Iris pigment epithelial cell (primary cell): ENCODE results near the gene HAUS7.
A peak's percentile ranks its signal among the peaks of the same experiment; 100 is the strongest.

Source experiments
- DNase-seq: peaks from one replicate; pipeline ENCODE4 v3.0.0-alpha.2; 2011; ENCODE audit warnings: low read depth

The HAUS7 gene

DNA sequence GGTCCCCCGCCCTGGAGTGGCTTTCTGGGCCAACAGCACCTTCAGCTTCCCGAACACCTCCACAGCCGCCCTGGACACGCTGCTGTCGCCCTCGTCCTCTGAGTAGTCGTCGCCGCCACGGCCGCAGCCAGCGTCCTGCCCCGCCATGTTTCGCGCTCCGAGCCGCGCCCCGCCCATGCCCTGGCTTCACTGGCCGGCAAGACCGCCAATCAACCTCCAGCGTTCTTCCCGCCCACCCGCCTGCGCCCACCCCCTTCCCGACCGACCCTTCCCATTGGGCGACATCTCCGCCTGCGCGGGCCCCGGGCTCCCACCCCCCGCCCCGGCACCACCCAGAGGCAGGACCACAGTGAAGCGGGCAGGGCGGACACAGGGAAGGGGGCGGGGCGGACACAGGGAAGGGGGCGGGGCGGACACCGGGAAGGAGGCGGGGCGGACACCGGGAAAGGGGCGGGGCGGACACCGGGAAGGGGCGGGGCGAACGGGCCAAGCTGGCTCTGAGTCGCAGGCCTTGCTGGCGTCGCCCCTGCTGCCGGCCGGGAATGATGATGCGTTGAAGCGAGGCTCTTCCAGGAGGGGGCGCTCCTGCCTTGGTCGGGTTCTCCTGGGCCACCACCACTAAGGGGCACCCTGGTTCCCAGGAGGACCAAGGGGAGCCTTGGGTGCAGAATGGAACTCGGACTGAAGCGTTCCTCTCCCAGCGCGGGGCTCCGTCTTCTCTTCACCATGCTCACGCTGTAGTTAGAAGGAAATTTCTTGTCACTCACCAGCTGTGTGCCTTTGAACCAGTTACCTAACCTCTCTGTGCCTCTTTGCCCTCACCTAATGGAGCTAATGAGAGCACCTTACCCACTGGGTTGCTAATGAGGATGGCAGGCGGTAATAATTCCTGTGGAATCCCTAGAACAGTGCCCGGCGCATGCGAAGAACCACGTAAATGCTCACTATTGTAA is at the start of gene HAUS7:
Gene HAUS7 (minus strand): TSS at position 166 of the 953 bp plus-strand sequence. CDS start 19 bp downstream, at position 147.
- DNase-seq = peak; percentile 89

DNA sequence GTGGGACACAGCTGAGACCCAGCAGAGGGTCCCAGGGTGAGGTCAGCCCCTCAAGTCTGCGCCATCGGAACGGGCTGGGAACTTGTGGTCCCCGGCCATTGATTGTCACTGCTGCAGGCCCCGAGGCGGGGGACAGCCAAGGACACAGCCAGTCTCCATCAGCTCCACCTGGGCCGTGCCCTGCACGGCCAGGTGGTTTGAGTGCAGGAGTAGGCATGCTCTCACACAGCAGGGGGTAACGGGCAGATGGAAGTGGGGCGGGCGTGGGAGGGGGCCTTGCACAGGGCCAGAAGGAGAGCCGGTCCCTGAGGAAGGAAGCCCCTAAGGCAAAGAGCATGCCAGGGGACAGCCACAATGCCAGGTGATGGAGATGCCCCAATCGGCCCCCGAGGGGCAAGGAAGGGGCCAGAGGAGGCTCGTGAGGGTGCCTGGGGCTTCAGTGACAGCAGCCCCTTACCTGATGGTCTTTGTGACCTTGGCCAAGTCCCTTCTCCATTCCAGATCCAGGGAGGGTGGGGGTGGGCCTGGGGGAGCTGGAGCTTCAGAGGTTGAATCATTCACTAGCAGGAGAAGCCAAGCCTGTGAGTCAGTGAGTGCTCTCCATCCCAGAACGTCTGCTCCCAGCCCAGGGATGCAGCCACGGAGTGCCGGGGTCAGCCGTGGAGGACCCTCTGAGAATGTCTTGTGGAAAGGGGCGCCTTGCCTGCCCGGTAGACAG is 49.4 kb upstream of the HAUS7 start:
- DNase-seq = peak; percentile 39

DNA sequence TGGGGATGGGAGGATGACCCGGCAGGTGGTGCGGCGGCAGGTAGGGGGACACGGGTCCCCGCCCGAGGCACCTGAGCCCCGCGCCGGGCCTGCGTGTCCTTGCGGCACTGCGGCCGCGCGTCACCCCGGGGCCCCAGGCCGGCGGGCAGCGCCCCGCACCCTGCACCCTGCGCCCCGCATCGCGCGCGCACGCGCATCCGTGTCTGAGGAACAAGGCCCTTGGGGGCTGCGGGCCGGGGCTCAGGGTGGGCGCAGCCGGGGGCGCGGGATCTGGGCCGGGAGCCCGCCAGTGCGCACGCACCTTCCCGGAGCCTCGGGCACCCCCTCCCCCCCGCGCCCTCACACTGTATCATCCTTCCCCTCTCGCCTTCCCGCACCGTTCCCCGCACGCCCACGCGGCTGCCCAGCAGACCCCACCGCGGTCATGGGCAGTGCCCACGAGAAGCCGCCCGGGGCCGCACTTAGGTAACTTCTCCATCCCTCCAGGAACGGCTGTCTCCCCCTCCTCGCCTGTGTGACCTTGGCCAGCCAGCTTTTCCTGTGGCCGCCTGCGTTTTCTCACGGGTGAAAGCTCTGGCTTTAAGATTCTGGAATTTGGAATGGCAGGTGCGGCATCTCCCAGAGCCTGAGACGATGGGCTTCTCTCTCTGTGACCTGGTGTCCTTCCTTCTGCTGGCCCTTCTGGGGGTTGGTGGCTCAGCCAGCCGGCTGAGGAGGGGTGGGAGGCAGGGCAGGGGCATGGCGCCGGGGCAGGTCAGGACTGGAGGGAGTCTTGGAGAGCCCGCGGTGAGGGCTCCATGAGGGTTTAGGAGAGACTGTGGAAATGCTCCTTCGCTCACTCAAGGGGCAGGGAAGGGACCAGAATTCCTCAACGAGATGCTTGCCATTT is 47.8 kb upstream of the HAUS7 start:
- no peak for DNase-seq

DNA sequence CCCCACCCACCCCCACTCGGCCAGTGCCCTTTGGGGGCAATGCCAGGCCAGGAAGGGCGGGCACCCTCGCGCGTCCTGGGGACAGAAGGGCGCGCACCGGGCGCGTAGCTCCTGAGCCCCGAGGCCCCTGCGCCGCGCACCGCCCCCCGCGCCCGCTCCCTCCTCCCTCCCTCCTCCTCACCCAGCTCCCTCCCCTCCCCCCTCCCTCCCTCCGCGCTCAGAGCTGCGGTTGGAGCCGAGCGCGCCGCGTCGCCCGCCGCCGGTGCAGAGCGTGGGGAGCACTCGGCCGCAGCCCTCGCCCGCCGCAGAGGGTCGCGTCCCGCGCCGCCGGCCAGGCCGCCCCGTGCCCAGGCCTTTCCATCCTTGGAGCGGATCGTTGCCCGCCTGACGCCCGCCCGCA is 47.0 kb upstream of the HAUS7 start, which contains the start of gene ATP2B3:
Gene ATP2B3 (plus strand): TSS at position 220 of the 400 bp plus-strand sequence. CDS start 18,606 bp downstream, outside the sequence.
- no peak for DNase-seq

DNA sequence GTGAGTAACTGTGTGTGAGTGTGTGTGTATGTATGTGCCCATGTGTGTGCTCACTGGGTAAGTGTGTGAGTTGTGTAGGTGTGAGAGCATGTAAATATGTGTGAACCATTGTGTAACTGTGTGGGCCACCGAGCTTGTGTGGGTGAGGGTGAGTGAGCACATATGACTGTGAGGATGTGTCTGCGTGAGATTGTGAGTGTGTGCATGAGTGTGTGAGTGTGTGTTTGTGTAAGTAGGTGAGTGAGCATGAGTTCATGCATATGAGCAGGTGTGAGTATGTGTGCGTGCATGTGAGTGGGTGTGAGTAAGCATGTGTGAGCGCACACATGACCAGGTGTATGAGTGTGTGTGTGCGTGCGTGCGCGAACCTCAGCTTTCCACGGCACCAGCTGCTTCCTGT is 45.7 kb upstream of the HAUS7 start:
- DNase-seq = no peak

DNA sequence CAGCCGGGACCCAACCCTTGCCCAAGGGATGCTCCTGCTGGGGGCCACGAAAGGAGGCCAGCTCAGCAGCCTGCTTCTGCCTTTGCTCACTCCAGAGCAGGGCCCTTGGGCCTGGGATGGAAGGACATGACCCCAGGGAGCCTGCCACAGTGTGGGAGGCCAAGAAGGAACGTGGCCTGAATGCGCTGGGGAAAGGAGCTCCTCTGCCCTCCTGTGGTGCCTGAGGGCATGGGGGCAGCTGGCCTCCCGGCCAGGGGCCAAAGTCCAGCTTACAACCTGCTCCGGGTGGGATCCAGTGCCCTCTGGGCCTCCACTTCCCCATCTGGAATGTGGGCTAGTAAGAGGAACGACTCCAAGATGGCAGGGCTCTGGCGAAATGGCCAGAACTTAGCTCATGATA is 45.1 kb upstream of the HAUS7 start:
- no peak for DNase-seq

DNA sequence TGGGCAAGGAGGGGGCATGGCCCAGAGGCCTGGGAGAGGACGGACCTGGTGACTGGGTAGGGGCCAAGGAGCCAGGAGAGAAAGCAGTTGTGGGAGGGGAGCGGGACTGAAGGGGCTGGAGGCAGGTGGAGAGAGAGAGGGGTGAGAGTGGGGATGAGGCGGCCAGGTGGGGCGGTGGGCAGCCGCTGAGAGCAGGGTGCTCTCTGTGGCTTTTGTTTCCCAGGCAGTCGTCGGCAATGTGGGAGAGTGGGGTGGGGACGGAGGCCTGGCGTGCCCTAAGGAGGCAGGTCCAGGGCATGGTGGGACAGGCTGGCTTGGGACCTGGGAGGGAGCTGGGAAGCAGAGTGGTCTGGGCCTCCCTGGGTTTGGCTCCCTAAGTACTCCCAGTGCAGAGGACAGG is 43.9 kb upstream of the HAUS7 start:
- DNase-seq = no peak

DNA sequence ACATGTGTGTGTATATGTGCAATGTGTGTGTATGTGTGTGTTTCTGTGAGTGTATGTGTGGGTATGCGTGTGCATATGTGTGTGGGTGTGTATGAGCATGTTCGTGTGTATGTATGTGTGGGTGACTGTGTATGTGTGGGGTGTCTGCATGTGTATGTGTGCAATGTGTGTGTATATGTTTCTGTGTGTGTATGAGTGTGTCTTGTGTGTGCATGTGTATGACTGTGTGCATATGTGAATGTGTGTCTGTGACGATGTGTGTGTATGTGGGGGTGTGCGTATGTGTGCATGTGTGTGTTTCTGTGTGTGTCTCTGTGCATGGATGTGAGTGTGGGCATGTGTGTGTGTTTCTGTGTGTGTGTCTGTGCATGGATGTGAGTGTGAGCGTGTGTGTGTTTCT is 42.9 kb upstream of the HAUS7 start:
- no peak for DNase-seq

DNA sequence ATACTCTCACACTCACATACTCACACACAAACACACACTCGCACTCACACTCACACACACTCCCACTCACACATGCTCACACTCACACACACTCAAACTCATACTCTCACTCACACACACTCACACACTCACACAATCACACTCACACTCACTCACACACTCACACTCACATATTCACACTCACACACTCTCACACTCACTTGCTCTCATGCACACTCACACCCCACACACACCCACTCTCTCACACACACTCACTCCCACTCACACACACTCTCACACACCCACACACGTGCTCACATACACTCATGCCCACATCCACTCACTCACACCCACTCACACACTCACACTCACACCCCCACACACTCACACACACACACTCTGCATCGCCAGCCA is 42.1 kb upstream of the HAUS7 start:
- no peak for DNase-seq

DNA sequence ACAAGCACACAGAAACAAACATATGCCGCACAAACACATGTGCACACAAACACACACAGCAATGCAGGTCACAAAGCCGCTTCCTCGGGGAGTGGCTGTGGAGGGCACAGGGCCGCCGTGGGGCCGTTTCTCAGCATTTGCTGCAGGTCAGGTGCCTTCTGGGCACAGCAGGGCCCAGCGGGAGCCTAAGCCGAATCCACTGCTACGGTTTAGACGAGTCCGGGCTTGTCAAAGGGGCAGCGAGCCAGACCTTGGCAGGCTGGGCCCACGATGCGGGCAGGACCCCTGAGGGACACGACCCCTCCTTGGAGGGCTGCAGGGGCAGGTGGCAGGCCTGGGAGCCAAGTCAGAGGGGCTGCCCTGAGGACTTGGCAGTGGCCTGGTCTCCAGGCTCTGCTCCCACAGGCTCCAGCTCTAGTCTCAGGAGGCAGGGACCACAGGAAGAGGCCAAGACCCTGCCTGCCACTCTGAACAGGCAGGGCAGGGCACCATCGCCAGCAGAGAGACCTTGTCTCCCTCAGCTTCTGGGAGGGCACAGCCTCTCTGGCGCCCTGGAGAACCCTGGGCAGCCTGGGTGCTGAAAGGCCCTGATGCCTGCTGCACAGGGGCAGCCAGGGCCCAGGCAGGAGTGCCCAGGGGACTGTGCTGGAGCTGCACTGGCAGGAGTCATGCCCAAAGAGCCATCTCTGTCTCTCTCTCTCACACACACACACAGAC is 41.6 kb upstream of the HAUS7 start:
- no peak for DNase-seq

DNA sequence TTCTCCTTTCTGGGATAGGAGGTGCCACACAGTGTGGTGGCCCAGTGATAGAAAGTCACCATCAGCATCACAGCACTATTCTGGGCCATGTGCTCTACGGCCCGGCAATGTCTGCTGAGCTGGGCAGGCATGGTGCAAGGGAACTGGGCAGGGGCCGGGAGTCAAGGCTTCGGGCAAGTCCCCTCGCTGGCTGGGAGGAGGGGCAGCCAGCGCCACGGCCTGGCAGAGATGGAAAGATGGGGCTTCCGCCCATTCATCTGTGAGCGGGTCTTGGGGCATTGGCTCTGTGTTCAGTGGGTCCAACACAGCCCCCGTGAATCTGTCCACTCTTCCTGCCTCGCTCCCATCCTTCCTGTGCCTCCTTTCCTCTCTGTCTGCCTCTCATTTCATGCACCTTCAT is 40.0 kb upstream of the HAUS7 start:
- no peak for DNase-seq

DNA sequence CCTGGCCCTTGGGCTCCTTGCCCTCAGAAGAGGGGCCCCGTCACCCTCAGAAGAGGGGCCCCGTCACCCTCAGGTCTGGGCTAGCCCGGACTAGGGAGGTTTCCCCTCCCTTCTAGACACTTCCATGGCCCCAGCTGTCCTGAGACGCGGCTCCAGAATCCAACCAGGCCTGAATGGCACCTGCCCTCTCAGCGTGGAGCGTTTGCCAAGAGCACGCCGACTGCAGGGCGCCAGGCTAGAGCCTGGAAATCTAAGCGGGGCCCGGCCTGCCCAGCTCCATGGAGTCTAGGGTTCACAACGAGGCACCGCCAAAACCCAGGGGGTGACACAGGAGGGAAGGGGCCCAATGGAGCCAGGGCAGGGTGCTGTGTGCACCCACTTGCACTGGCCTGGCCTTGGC is 39.2 kb upstream of the HAUS7 start:
- DNase-seq = no peak

DNA sequence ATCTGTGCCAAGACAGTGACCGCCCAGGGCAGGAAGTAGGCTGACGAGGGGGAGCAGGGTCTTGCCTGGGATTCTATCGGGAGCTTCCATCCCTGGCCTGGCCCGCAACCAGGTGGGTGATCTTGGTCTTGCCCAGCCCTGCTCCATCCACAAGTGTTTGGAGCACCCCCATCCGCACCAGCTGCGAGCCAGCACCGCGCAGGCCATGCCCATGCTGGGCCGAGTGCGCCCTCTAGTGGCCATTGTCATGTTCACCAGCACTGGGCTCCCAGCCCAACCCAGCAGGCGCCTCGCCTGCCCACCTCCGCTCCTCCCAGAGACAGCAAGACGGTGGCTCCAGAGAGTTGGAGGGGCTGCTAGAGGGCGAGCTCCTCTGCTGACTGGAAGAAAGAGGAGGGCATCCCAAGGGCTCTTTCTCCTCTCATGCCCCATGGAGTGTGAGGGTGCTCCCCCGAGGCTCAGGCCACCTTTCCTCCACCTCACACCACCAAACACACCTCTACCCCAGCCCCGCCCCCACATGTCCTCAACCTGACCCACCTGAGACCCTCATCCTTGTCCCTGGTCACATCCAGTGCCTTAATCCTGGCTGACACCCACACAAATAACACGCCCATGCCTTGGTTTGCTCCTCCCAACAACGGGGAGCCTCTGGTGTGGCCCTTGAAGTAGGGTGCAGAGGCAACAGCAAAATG is 37.3 kb upstream of the HAUS7 start:
- DNase-seq = peak; percentile 50

DNA sequence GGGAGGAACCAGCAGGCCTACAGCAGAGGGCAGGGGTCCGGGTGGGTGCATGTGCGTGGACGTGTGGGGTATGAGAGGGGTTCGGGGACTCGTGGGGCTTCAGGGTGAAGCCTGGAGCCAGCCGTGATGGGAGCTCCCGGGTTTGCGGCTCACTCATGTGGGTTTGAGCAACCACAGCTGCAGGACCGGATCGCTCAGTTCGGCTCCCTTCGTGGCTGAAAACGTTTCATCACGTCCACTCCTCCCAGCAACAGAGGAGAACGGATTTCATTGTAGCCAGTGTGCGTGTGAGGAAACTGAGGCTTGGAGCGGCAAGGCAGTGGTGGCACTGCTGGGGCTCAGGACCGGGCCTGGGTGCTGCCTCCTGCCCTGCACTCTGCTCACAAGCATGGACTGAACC is 35.0 kb upstream of the HAUS7 start:
- no peak for DNase-seq

DNA sequence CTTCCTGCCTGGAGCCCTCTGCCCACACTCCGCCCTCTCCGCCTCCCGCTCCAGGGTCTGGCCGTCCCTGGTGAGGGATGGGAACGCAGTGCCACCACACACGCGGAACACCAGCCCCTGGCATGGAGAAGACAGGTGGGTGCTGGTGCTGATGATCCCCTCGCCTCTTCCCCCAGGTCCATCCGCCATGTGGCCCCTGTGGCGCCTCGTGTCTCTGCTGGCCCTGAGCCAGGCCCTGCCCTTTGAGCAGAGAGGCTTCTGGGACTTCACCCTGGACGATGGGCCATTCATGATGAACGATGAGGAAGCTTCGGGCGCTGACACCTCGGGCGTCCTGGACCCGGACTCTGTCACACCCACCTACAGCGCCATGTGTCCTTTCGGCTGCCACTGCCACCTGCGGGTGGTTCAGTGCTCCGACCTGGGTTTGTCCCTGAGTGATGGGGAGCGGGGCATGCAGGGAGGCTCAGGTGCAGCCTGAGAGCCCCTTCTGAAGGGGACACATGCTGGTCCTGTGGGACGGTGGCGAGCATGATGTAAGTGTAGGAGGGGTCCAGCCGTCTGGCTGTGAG is 34.2 kb upstream of the HAUS7 start:
- no peak for DNase-seq

DNA sequence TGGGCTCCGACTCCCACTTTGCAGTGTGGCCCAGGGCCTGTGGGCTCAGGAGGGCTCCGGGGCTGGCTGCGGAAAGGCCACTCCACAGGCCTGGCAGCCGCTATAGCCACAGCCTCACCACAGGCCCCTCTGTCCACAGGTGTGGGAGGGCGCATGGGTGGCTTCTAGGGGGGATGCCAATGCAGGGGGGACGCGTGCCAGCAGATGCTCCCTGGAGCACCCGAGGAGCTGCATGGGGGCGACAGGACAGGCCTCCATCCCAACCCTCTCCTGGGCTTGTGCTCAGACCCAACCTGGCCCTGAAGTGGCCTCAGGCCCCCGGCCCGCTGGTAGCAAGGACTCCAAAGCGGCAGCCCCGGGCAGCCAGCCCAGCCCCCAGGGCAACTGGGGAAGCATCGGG is 32.4 kb upstream of the HAUS7 start:
- no peak for DNase-seq

DNA sequence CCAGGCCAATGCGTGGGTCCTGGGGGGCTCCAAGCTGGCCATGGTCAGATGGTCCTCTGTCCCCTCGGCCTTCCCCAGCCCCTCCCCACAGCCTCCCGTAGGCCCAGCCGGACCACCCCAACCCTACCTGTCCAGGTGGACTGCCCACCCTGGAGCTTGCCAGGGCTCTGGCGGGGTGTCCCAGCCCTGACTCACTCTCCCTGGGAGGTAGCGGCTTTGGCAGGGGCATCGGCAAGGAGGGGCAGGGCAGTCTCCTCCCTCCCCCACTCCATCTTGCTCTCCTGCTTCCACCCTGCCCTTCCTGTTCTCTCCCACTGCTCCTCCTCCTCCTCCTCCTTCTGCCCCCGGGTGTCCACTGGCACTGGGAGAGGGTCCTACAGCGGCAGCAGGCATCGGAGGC is 31.8 kb upstream of the HAUS7 start:
- no peak for DNase-seq

DNA sequence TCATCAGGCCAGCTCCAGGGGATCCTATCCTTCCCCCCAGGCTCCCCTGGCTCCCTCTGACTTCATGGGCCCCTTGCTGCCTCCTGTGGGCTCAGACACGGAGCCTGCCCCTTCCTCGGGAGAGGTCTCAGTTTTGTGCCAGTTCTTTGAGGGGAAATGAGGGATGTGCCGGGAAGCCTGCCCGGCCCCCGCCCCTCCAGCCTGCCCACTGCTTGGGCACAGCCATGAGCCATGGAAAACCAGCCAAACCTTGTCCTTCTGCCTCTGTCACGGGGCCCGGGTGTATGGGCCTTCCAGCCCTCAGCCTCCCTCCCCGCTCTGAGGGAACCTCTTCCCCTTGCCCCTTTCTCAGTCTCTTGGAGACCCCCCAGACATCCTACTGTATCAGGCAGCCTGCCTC is 31.2 kb upstream of the HAUS7 start:
- no peak for DNase-seq

DNA sequence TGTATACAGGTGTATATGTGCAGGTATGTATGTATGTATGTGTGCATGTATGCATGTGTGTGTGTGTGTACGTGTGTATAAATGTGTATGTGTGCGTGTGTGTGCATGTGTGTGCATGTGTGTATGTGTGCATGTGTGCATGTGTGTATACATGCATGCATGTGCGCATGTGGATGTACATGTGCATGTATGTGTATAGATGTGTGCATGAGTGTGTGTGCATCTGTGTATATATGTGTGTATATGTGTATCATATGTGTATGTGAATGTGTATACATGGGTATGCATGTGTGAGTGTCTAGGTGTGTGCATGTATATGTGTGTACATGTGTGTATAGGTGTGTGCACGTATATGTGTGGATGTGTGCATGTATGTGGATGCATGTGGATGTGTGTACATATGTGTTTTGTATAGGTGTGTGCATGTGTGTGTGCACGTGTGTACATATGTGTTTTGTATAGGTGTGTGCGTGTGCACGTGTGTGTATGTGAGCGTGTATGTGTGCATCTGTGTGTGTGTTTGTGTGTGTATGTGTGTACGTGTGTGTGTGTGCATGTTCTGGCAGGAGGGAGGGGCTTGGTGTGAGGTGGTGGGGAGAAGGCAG is 30.4 kb upstream of the HAUS7 start:
- no peak for DNase-seq

DNA sequence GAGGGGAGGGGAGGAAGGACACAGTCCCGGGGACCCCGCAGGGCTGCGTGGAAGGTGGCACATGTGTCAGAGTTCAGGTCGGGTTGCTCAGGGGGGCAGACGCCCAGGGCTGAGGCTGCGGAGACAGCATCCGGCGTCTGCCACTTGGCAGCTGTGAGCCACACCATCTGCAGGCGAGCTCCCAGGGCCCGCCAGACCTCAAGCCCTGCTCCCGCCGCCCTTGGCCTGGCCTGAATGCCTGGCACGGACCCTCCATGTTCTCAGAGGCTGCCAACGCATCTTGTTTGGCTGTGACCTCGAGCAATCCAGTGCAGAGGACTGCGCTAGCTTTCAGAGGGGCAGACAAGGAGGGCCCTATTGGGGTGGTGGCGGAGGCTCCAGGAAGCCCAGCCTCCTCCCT is 29.5 kb upstream of the HAUS7 start:
- no peak for DNase-seq
